ENCODE measurements around the gene IER5L.

DNA sequence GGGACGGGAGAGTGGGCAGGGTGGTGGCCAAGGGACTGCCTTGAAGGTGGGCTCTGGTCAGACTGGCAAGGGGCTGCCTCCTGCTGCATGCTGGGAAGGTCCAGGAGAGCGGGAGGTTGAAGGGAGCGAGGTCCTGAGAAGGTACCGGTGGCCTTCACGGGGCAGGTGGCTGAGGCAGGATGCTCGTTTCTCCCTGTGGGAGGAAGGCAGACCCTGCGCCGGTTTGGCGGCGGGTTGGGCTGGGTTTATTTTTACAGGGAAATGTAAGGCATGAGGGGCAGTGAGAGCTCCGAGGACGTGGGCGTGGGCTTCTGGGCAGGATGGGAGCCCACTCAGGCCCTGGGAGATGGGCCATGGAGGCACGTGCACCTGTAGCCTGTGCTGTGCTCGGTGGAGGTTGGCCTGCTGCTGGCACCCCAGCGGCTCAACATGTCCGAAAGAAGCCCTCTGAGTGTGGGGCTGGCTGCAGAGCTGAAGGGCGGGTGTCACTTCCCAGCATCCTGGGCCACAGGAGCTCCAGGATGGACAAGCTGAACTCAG, 27.3 kb downstream of the IER5L start:
- TF ChIP-seq TAF1 (IDR thresholded peaks at IDR 0.05; ENCODE audit: borderline replicate concordance, low read depth, low read length): no peak
- no peak for TF ChIP-seq POLR2AphosphoS5 (IDR thresholded peaks at IDR 0.05; ENCODE audit: low read depth, low read length)
